HFFc6 (cell line): ENCODE measurements around the gene TCF20. TPM values are rescaled to one million over a fixed set of nuclear protein-coding genes. Genes with fewer than 3 reads are reported as not detected.

ENCODE experiments used
- DNase-seq: peaks from one replicate; pipeline ENCODE4 v3.0.0-alpha.2; 2018
- H3K27ac Mint-ChIP-seq: 2 replicates; pipeline ENCODE4 v1.8.0; 2020; ENCODE audit warnings: mild to moderate bottlenecking, mixed read lengths
- H3K27me3 Mint-ChIP-seq: 2 replicates; pipeline ENCODE4 v1.8.0; 2021; ENCODE audit warnings: mild to moderate bottlenecking, moderate library complexity, mixed read lengths; ENCODE audit not compliant: insufficient read depth
- H3K36me3 Mint-ChIP-seq: 2 replicates; pipeline ENCODE4 v1.8.0; 2021; ENCODE audit warnings: low read depth, mixed read lengths
- H3K4me1 Mint-ChIP-seq: 2 replicates; pipeline ENCODE4 v1.8.0; 2020; ENCODE audit warnings: low read depth, mixed read lengths
- H3K4me3 Mint-ChIP-seq: 2 replicates; pipeline ENCODE4 v1.8.0; 2020; ENCODE audit warnings: mild to moderate bottlenecking, moderate library complexity, mixed read lengths
- H3K9me3 Mint-ChIP-seq: 2 replicates; pipeline ENCODE4 v1.8.0; 2020; ENCODE audit warnings: mild to moderate bottlenecking, mixed read lengths
- CTCF ChIP-seq: fragments of 200-600 bp; sonication (generic); IDR thresholded peaks from 2 replicates; pipeline ENCODE4 v1.5.0; 2021; ENCODE audit warnings: antibody characterized with exemption, mild to moderate bottlenecking
- total RNA-seq, 6 experiments: library from RNA; stranded (reverse); fragmentation: NEBNext Ultra II Directional; extraction: Animal tissue kit (Norgen Biotek cat#: 25700); gene quantifications; 2 replicates in 1 of 6; 3 replicates in 5 of 6; pipeline ENCODE4 v1.2.3, GENCODE V29; 2021

TCF20 gene
- total RNA-seq, 6 experiments from 2014 or later, result 26.7 to 33.4 (median 30.1) TPM

GRCh38 chr22:42270176-42270509, 310 bp downstream of the TCF20 start:
- no peak for TF ChIP-seq CTCF
- Mint-ChIP-seq H3K9me3 (no peaks in the 10 kb centered on the region), H3K36me3 (no peaks in the 10 kb centered on the region), H3K4me3 (peak overlapping the region; percentile 93), H3K4me1 (peaks cover 12% of the 10 kb centered on the region), H3K27ac (peak overlapping the region; percentile 51; the same call in 1 of the 2 replicates), H3K27me3 (peaks cover 6% of the 10 kb centered on the region)
- no peak for DNase-seq

GRCh38 chr22:42269432-42270175, 849 bp downstream of the TCF20 start:
- Mint-ChIP-seq H3K27ac (peak overlapping the region; percentile 58), H3K36me3 (no peaks in the 10 kb centered on the region), H3K4me1 (peaks cover 12% of the 10 kb centered on the region), H3K4me3 (peak overlapping the region; percentile 93), H3K27me3 (peaks cover 3% of the 10 kb centered on the region), H3K9me3 (no peaks in the 10 kb centered on the region)
- no peak for DNase-seq
- TF ChIP-seq CTCF, result no peak; the same call in 1 of the 2 replicates

GRCh38 chr22:42268852-42269410, 1.5 kb downstream of the TCF20 start:
- no peak for TF ChIP-seq CTCF
- H3K9me3 Mint-ChIP-seq, result no peaks in the 10 kb centered on the region
- H3K4me3 Mint-ChIP-seq, result peak overlapping the region; percentile 93
- H3K27me3 Mint-ChIP-seq, result peaks cover 2% of the 10 kb centered on the region
- H3K36me3 Mint-ChIP-seq, result no peaks in the 10 kb centered on the region
- H3K4me1 Mint-ChIP-seq, result peaks cover 12% of the 10 kb centered on the region
- peak overlapping the region; percentile 58 for H3K27ac Mint-ChIP-seq
- DNase-seq, result no peak

GRCh38 chr22:42265321-42265720, 5.1 kb downstream of the TCF20 start:
- no peak for DNase-seq
- Mint-ChIP-seq H3K27me3 (no peaks in the 10 kb centered on the region; the same call in none of the 2 replicates), H3K27ac (no peak overlapping the region), H3K4me3 (no peak overlapping the region), H3K9me3 (no peaks in the 10 kb centered on the region), H3K36me3 (no peaks in the 10 kb centered on the region), H3K4me1 (peaks cover 30% of the 10 kb centered on the region)
- TF ChIP-seq CTCF, result no peak

- no peak for DNase-seq
- Mint-ChIP-seq H3K4me3 (no peak overlapping the region), H3K36me3 (no peaks in the 10 kb centered on the region), H3K9me3 (no peaks in the 10 kb centered on the region), H3K27me3 (no peaks in the 10 kb centered on the region; the same call in 1 of the 2 replicates), H3K4me1 (peaks cover 37% of the 10 kb centered on the region), H3K27ac (no peak overlapping the region)
- no peak for TF ChIP-seq CTCF
These were observed 6.5 kb downstream of the TCF20 start for GRCh38 chr22:42263944-42264343.
